OCI-LY1 (cell line): ENCODE results near the gene ROR1.

Source experiments
- CTCF ChIP-seq: fragments of 200-600 bp; sonication (generic), shearing (Covaris generic); IDR thresholded peaks from 2 replicates; pipeline ENCODE4 v1.5.1; 2017; ENCODE audit warnings: mild to moderate bottlenecking, antibody characterized with exemption, low read length, moderate library complexity, mixed read lengths
- EZH2 ChIP-seq: fragments of 200-600 bp; sonication (generic), shearing (Covaris generic); IDR thresholded peaks from 2 replicates; pipeline ENCODE4 v1.8.0; 2017; ENCODE audit warnings: borderline replicate concordance, mixed run types, mild to moderate bottlenecking, antibody characterized with exemption, low read length, moderate library complexity, mixed read lengths

GRCh38 chr1:63877816-63878215, 104.0 kb downstream of the ROR1 start:
- no peak for TF ChIP-seq CTCF
- no peak for TF ChIP-seq EZH2
